Neural progenitor cell (in vitro differentiated cells): ENCODE results near the gene ADAMTS12. TPM values are rescaled to one million over a fixed set of nuclear protein-coding genes. Genes with fewer than 3 reads are reported as not detected.

Source experiments
- DNase-seq: peaks from one replicate; pipeline ENCODE4 v3.0.0-alpha.2; 2016; ENCODE audit warnings: low spot score
- H2AFZ ChIP-seq: fragments of 200-600 bp; sonication (generic); replicated peaks from 2 replicates; pipeline ENCODE4 v1.6.1; 2016; ENCODE audit warnings: antibody characterized with exemption
- H3F3A ChIP-seq: fragments of 200-600 bp; sonication (generic); 2 replicates; pipeline ENCODE4 v1.6.1; 2016; ENCODE audit warnings: antibody characterized with exemption, low read depth
- H3K27ac ChIP-seq: fragments of 200-600 bp; sonication (generic); 2 replicates; pipeline ENCODE4 v1.5.1; 2016; ENCODE audit warnings: mild to moderate bottlenecking
- H3K27me3 ChIP-seq: fragments of 200-600 bp; sonication (generic); 2 replicates; pipeline ENCODE4 v1.6.1; 2016; ENCODE audit warnings: mild to moderate bottlenecking, moderate library complexity
- H3K36me3 ChIP-seq: fragments of 200-600 bp; sonication (generic); 2 replicates; pipeline ENCODE4 v1.5.1; 2016
- H3K4me1 ChIP-seq: fragments of 200-600 bp; sonication (generic); 2 replicates; pipeline ENCODE4 v1.6.1; 2016; ENCODE audit warnings: mixed run types
- H3K4me2 ChIP-seq: fragments of 200-600 bp; sonication (generic); 2 replicates; pipeline ENCODE4 v1.6.1; 2016
- H3K4me3 ChIP-seq: fragments of 200-600 bp; sonication (generic); 2 replicates; pipeline ENCODE4 v1.5.1; 2016
- H3K79me2 ChIP-seq: fragments of 200-600 bp; sonication (generic); 2 replicates; pipeline ENCODE4 v1.6.1; 2016; ENCODE audit warnings: low read depth
- H3K9ac ChIP-seq: fragments of 200-600 bp; sonication (generic); 2 replicates; pipeline ENCODE4 v1.6.1; 2016
- H3K9me3 ChIP-seq: fragments of 200-600 bp; sonication (generic); 2 replicates; pipeline ENCODE4 v1.5.1; 2016; ENCODE audit warnings: low read depth
- H4K20me1 ChIP-seq: fragments of 200-600 bp; sonication (generic); 2 replicates; pipeline ENCODE4 v1.6.1; 2016; ENCODE audit warnings: low read depth
- H3K27ac Mint-ChIP-seq: 3 replicates; pipeline ENCODE4 v1.8.0; 2021; ENCODE audit warnings: mixed read lengths
- H3K27me3 Mint-ChIP-seq: 2 replicates; pipeline ENCODE4 v1.8.0; 2022; ENCODE audit warnings: low read depth, mild to moderate bottlenecking, inconsistent platforms, moderate library complexity, mixed read lengths; ENCODE audit not compliant: insufficient read depth
- H3K36me3 Mint-ChIP-seq: 3 replicates; pipeline ENCODE4 v1.8.0; 2021; ENCODE audit warnings: mixed read lengths
- H3K4me1 Mint-ChIP-seq: 3 replicates; pipeline ENCODE4 v1.8.0; 2021; ENCODE audit warnings: mixed read lengths
- H3K4me3 Mint-ChIP-seq: 3 replicates; pipeline ENCODE4 v1.8.0; 2021; ENCODE audit warnings: mild to moderate bottlenecking, moderate library complexity, mixed read lengths
- H3K9me3 Mint-ChIP-seq: 3 replicates; pipeline ENCODE4 v1.8.0; 2020; ENCODE audit warnings: mixed read lengths
- EZH2 ChIP-seq: fragments of 200-600 bp; sonication (generic); IDR thresholded peaks from 2 replicates; pipeline ENCODE4 v1.6.1; 2017; ENCODE audit warnings: antibody characterized with exemption, mild to moderate bottlenecking, moderate library complexity
- EZH2phosphoT487 ChIP-seq: fragments of 200-600 bp; sonication (generic); IDR thresholded peaks from 2 replicates; pipeline ENCODE4 v1.6.1; 2017; ENCODE audit warnings: antibody characterized with exemption
- total RNA-seq: library from RNA; depleted of rRNA; stranded (reverse); fragments of >200 nt; gene quantifications from 2 replicates; pipeline ENCODE4 v1.2.3, GENCODE V29; 2015; ENCODE audit warnings: low replicate concordance
- TF ChIP-seq, protein P1 (sequence below): fragments of 200-600 bp; sonication (generic); IDR thresholded peaks from 2 replicates; pipeline ENCODE4 v1.5.1; 2017; ENCODE audit warnings: antibody characterized with exemption, mild to moderate bottlenecking

The ADAMTS12 gene
- total RNA-seq, 1 donor from 2014 or later = 15.6 TPM

DNA sequence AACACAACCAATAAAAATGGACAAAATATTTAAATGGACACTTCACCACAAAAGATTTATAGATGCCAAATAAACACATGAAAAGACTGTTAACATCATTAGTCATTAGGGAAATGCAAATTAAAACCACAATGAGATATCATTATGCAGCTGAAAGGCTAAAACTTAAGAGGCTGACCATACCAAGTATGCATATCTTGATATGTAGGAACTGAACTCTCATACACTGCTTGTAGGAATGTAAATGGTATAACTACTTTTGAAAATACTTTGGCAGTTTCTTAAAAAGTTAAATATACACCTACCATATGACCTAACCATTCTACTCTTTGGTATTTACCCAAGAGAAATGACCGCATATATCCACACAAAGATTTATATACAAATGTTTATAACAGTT lies 13.6 kb upstream of the ADAMTS12 start:
- Histone ChIP-seq H3K27ac (no peak overlapping the region), H3K4me2 (no peak overlapping the region), H4K20me1 (no peaks in the 10 kb centered on the region), H3K79me2 (no peaks in the 10 kb centered on the region), H2AFZ (no peak overlapping the region), H3K9ac (no peak overlapping the region), H3K4me3 (no peak overlapping the region), H3K4me1 (no peaks in the 10 kb centered on the region), H3K27me3 (no peaks in the 10 kb centered on the region), H3K9me3 (peaks cover 10% of the 10 kb centered on the region), H3K36me3 (no peaks in the 10 kb centered on the region), H3F3A (no peaks in the 10 kb centered on the region)
- H3K4me1 Mint-ChIP-seq = no peaks in the 10 kb centered on the region
- H3K4me3 Mint-ChIP-seq = no peak overlapping the region
- no peak overlapping the region for H3K27ac Mint-ChIP-seq
- H3K36me3 Mint-ChIP-seq = no peaks in the 10 kb centered on the region
- peaks cover 33% of the 10 kb centered on the region for H3K9me3 Mint-ChIP-seq
- no peak for DNase-seq
- H3K27me3 Mint-ChIP-seq = peaks cover 4% of the 10 kb centered on the region
- no peak for TF ChIP-seq EZH2phosphoT487
- TF ChIP-seq EZH2 = no peak
- TF ChIP-seq, protein P1, sequence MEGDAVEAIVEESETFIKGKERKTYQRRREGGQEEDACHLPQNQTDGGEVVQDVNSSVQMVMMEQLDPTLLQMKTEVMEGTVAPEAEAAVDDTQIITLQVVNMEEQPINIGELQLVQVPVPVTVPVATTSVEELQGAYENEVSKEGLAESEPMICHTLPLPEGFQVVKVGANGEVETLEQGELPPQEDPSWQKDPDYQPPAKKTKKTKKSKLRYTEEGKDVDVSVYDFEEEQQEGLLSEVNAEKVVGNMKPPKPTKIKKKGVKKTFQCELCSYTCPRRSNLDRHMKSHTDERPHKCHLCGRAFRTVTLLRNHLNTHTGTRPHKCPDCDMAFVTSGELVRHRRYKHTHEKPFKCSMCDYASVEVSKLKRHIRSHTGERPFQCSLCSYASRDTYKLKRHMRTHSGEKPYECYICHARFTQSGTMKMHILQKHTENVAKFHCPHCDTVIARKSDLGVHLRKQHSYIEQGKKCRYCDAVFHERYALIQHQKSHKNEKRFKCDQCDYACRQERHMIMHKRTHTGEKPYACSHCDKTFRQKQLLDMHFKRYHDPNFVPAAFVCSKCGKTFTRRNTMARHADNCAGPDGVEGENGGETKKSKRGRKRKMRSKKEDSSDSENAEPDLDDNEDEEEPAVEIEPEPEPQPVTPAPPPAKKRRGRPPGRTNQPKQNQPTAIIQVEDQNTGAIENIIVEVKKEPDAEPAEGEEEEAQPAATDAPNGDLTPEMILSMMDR = no peak

DNA sequence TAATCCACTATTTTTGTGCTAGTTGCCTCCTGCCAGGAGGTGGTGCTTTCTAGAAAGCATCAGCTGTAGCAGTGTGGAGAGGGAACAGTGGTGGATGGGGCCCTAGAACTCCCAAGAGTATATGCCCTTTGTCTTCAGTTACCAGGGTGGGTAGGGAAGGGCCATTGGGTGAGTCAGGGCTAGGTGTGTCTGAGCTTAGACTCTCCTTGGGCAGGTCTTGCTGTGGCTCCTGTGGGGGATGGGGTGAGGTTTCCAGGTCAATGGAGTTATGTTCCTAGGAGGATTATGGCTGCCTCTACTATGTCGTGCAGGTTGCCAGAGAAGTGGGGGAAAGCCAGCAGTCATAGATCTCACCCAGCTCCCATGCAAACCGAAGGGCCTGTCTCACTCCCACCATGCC lies 11.3 kb upstream of the ADAMTS12 start:
- H3K4me1 Mint-ChIP-seq = no peaks in the 10 kb centered on the region
- H3K4me2 ChIP-seq = no peak overlapping the region
- H3K79me2 ChIP-seq = no peaks in the 10 kb centered on the region
- H3K27ac ChIP-seq = no peak overlapping the region
- no peak for DNase-seq
- no peak overlapping the region for H3K4me3 Mint-ChIP-seq
- H3K27me3 ChIP-seq = no peaks in the 10 kb centered on the region
- H3K9me3 Mint-ChIP-seq = peaks cover 33% of the 10 kb centered on the region
- H3K4me3 ChIP-seq = no peak overlapping the region
- H3K27me3 Mint-ChIP-seq = peaks cover 4% of the 10 kb centered on the region
- no peaks in the 10 kb centered on the region for H4K20me1 ChIP-seq
- H3K4me1 ChIP-seq = no peaks in the 10 kb centered on the region
- H3K36me3 ChIP-seq = no peaks in the 10 kb centered on the region
- H2AFZ ChIP-seq = no peak overlapping the region
- H3F3A ChIP-seq = no peaks in the 10 kb centered on the region
- H3K36me3 Mint-ChIP-seq = no peaks in the 10 kb centered on the region
- H3K9ac ChIP-seq = no peak overlapping the region
- peaks cover 10% of the 10 kb centered on the region for H3K9me3 ChIP-seq
- no peak overlapping the region for H3K27ac Mint-ChIP-seq
- TF ChIP-seq EZH2 = no peak
- TF ChIP-seq EZH2phosphoT487 = no peak
- TF ChIP-seq, protein P1 = no peak

DNA sequence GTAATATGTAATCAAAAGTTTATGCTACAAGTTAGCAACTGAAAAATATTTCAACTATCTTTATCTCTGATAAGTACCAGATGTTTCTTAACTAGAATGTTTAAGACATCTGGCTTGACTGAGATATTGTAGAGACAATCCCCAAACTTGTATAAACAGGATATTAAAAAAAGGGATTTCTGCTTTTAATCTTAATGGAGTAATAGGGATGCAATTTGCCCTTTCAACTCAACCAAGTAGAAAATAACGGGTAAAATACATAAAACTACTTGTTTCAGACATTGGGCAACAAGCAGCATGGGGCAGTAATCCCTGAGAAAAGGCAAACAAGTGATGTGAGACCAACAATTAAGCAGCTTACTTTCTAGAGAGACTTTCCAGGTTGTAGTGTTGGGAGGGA lies 9.4 kb upstream of the ADAMTS12 start:
- Mint-ChIP-seq H3K27ac (no peak overlapping the region), H3K36me3 (no peaks in the 10 kb centered on the region), H3K4me3 (no peak overlapping the region), H3K27me3 (no peaks in the 10 kb centered on the region), H3K9me3 (peaks cover 19% of the 10 kb centered on the region), H3K4me1 (no peaks in the 10 kb centered on the region)
- TF ChIP-seq EZH2phosphoT487 = no peak
- TF ChIP-seq, protein P1 = no peak
- TF ChIP-seq EZH2 = no peak
- no peak for DNase-seq
- no peak overlapping the region for H3K27ac ChIP-seq
- no peak overlapping the region for H3K4me2 ChIP-seq
- no peaks in the 10 kb centered on the region for H3K36me3 ChIP-seq
- no peak overlapping the region for H3K9ac ChIP-seq
- no peaks in the 10 kb centered on the region for H3F3A ChIP-seq
- H3K79me2 ChIP-seq = no peaks in the 10 kb centered on the region
- no peak overlapping the region for H3K4me3 ChIP-seq
- H3K27me3 ChIP-seq = no peaks in the 10 kb centered on the region
- H4K20me1 ChIP-seq = no peaks in the 10 kb centered on the region
- H2AFZ ChIP-seq = no peak overlapping the region
- H3K4me1 ChIP-seq = no peaks in the 10 kb centered on the region
- no peaks in the 10 kb centered on the region for H3K9me3 ChIP-seq
